GM18861 (cell line): ENCODE data around the gene MCOLN1.

Source experiments
- ATAC-seq: cut with Tn5 transposase; IDR thresholded peaks from one replicate; pipeline ENCODE4 v1.9.1; 2021; ENCODE audit not compliant: unreplicated experiment

Gene MCOLN1

GRCh38 chr19:7541828-7542443 lies 19.5 kb downstream of the MCOLN1 start:
- ATAC-seq = no peak

GRCh38 chr19:7542556-7543348 lies 20.3 kb downstream of the MCOLN1 start:
- ATAC-seq = no peak

GRCh38 chr19:7544626-7545025 lies 22.2 kb downstream of the MCOLN1 start:
- ATAC-seq = no peak

- ATAC-seq = no peak
Observed at GRCh38 chr19:7545300-7545699, 22.9 kb downstream of the MCOLN1 start.

GRCh38 chr19:7545904-7546303 lies 23.5 kb downstream of the MCOLN1 start:
- no peak for ATAC-seq

GRCh38 chr19:7547159-7547558 lies 24.7 kb downstream of the MCOLN1 start:
- no peak for ATAC-seq

- no peak for ATAC-seq
Observed at GRCh38 chr19:7549429-7550148, 27.2 kb downstream of the MCOLN1 start.

- no peak for ATAC-seq
Observed at GRCh38 chr19:7550169-7550770, 27.8 kb downstream of the MCOLN1 start.

GRCh38 chr19:7550987-7551761 lies 28.8 kb downstream of the MCOLN1 start:
- ATAC-seq = no peak

- no peak for ATAC-seq
Observed at GRCh38 chr19:7552781-7553180, 30.4 kb downstream of the MCOLN1 start.

- no peak for ATAC-seq
Observed at GRCh38 chr19:7554565-7554964, 32.1 kb downstream of the MCOLN1 start.

- ATAC-seq = no peak
Observed at GRCh38 chr19:7554990-7555864, 32.8 kb downstream of the MCOLN1 start.

- ATAC-seq = no peak
Observed at GRCh38 chr19:7556696-7557315, 34.4 kb downstream of the MCOLN1 start.

GRCh38 chr19:7558667-7559066 lies 36.2 kb downstream of the MCOLN1 start:
- no peak for ATAC-seq

GRCh38 chr19:7559102-7559501 lies 36.7 kb downstream of the MCOLN1 start:
- ATAC-seq = no peak

GRCh38 chr19:7560255-7560654 lies 37.8 kb downstream of the MCOLN1 start:
- ATAC-seq = no peak

- ATAC-seq = no peak
Observed at GRCh38 chr19:7561325-7561724, 38.9 kb downstream of the MCOLN1 start.

GRCh38 chr19:7562646-7563393 lies 40.4 kb downstream of the MCOLN1 start:
- ATAC-seq = no peak

- ATAC-seq = no peak
Observed at GRCh38 chr19:7564866-7565265, 42.4 kb downstream of the MCOLN1 start.
